ENCODE data around the gene TBPL1.

GRCh38 chr6:133953634-133954415 lies 801 bp downstream of the TBPL1 start:
- no peak for TF ChIP-seq CTCF (IDR thresholded peaks at IDR 0.05)
- TF ChIP-seq POLR2A (IDR thresholded peaks at IDR 0.05), result no peak
